ENCODE data around the gene USH1C. TPM values are rescaled to one million over a fixed set of nuclear protein-coding genes. Genes with fewer than 3 reads are reported as not detected.

Gene USH1C
- total RNA-seq, 4 donors from 2014 or later: 1.1 TPM; not detected in 3

- Histone ChIP-seq H3K4me1 (no peaks in the 10 kb centered on the region), H3K27me3 (no peaks in the 10 kb centered on the region), H3K9me3 (no peaks in the 10 kb centered on the region), H3K27ac (no peak overlapping the region), H3K4me3 (no peak overlapping the region), H3K36me3 (no peaks in the 10 kb centered on the region)
- ATAC-seq: no peak
- WGBS, 2 donors (ENCODE audit: low coverage in 1 of 2): 90 to 100% methylated on average over 1 to 3 of the region's 7 CpGs
- TF ChIP-seq POLR2AphosphoS5 (IDR thresholded peaks at IDR 0.05): no peak
- no peak for TF ChIP-seq POLR2A (IDR thresholded peaks at IDR 0.05)
- TF ChIP-seq CTCF (IDR thresholded peaks at IDR 0.05): no peak
- no peak for TF ChIP-seq EP300 (IDR thresholded peaks at IDR 0.05)
Measured at GRCh38 chr11:17516551-17517150, 27.6 kb downstream of the USH1C start.

GRCh38 chr11:17515443-17516176, 28.6 kb downstream of the USH1C start:
- TF ChIP-seq POLR2AphosphoS5 (IDR thresholded peaks at IDR 0.05) (no peak), CTCF (IDR thresholded peaks at IDR 0.05) (no peak), EP300 (IDR thresholded peaks at IDR 0.05) (no peak), POLR2A (IDR thresholded peaks at IDR 0.05) (no peak)
- no peak overlapping the region for H3K27ac ChIP-seq
- no peaks in the 10 kb centered on the region for H3K36me3 ChIP-seq
- 36 to 74% methylated on average over 3 to 5 of the region's 5 CpGs for WGBS, 2 donors (ENCODE audit: low coverage in 1 of 2)
- ATAC-seq: no peak
- H3K27me3 ChIP-seq: no peaks in the 10 kb centered on the region
- H3K4me3 ChIP-seq: no peak overlapping the region
- no peaks in the 10 kb centered on the region for H3K4me1 ChIP-seq
- H3K9me3 ChIP-seq: no peaks in the 10 kb centered on the region

- no peak for ATAC-seq
Measured at GRCh38 chr11:17514476-17514875, 29.7 kb downstream of the USH1C start.

GRCh38 chr11:17513853-17514252, 30.4 kb downstream of the USH1C start:
- TF ChIP-seq CTCF (IDR thresholded peaks at IDR 0.05) (no peak), POLR2AphosphoS5 (IDR thresholded peaks at IDR 0.05) (no peak), POLR2A (IDR thresholded peaks at IDR 0.05) (no peak), EP300 (IDR thresholded peaks at IDR 0.05) (no peak)
- Histone ChIP-seq H3K9me3 (no peaks in the 10 kb centered on the region), H3K36me3 (no peaks in the 10 kb centered on the region), H3K4me3 (no peak overlapping the region), H3K27ac (no peak overlapping the region), H3K4me1 (peaks cover 0 to 4% (median 2%) of the 10 kb centered on the region in 3 donors), H3K27me3 (no peaks in the 10 kb centered on the region)
- WGBS, 2 donors (ENCODE audit: low coverage in 1 of 2): no CpG with 5 or more reads among the region's 1 CpG
- ATAC-seq: no peak

More at GRCh38 chr11:17514476-17514875, 29.7 kb downstream of the USH1C start:
- Histone ChIP-seq H3K36me3 (no peaks in the 10 kb centered on the region), H3K4me3 (no peak overlapping the region), H3K27ac (no peak overlapping the region), H3K27me3 (no peaks in the 10 kb centered on the region), H3K9me3 (no peaks in the 10 kb centered on the region), H3K4me1 (no peaks in the 10 kb centered on the region)
- WGBS, 2 donors (ENCODE audit: low coverage in 1 of 2): 84 to 87% methylated on average over 3 to 4 of the region's 4 CpGs
- TF ChIP-seq POLR2A (IDR thresholded peaks at IDR 0.05) (no peak), POLR2AphosphoS5 (IDR thresholded peaks at IDR 0.05) (no peak), EP300 (IDR thresholded peaks at IDR 0.05) (no peak), CTCF (IDR thresholded peaks at IDR 0.05) (no peak)

- Histone ChIP-seq H3K27ac (no peak overlapping the region), H3K4me1 (peaks cover 0 to 17% (median 7%) of the 10 kb centered on the region in 3 donors), H3K36me3 (no peaks in the 10 kb centered on the region), H3K27me3 (no peaks in the 10 kb centered on the region), H3K9me3 (no peaks in the 10 kb centered on the region), H3K4me3 (no peak overlapping the region)
- 15 to 20% methylated on average over 1 to 2 of the region's 2 CpGs for WGBS, 2 donors (ENCODE audit: low coverage in 1 of 2)
- no peak for ATAC-seq
- TF ChIP-seq POLR2A (IDR thresholded peaks at IDR 0.05) (no peak), CTCF (IDR thresholded peaks at IDR 0.05) (no peak), EP300 (IDR thresholded peaks at IDR 0.05) (no peak), POLR2AphosphoS5 (IDR thresholded peaks at IDR 0.05) (no peak)
Measured at GRCh38 chr11:17512101-17512500, 32.1 kb downstream of the USH1C start.

All from gastroesophageal sphincter (tissue), 4 donors.